NCI-H1436 (cell line): ENCODE data around the gene AOAH.
"Not testable (repeated sequence)": the region's sequence is repeated elsewhere in the genome, so short reads cannot be mapped to it uniquely, and the experiment has no call there.

ENCODE experiments used
- DNase-seq: peaks from one replicate; lab custom pipeline; 2025; lab: John Stamatoyannopoulos, UW

The AOAH gene

DNA sequence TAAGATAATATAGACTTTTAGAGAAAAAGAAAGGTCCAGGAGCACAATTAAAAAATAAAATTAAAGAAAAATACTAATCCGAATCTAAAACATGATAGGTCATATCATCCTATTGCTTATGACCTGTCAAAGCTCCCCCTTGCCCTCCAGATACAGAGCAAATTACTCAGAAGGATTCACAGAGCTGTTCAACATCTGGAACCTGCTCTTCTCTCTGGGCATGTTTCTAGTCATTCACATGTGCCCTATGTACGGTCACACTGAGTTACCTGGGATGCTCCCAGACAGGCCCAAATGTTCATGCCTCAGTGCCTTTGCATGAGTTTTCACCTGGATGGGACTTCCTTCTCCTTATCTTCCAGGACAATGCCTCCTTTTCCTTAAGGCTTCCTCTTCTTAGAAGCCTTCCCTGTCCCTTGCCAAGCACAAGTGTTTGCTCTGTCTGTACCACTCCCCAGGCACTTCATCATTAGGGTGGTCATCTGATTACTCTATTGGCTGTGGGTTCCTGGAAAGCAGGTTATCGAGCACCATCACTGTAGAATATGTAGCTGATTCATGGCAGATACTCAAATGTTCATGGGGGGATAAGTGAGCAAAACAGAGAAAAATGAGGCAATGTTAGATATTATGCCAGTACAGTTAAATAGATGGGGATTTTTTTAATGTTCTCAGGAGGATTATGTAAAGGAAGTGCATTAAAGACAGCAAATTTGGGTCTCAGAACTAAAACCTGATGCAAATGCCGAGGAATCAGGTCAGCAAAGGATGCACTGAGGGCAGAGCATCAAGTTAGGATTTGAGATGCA lies 12.0 kb upstream of the AOAH start:
- no peak for DNase-seq

DNA sequence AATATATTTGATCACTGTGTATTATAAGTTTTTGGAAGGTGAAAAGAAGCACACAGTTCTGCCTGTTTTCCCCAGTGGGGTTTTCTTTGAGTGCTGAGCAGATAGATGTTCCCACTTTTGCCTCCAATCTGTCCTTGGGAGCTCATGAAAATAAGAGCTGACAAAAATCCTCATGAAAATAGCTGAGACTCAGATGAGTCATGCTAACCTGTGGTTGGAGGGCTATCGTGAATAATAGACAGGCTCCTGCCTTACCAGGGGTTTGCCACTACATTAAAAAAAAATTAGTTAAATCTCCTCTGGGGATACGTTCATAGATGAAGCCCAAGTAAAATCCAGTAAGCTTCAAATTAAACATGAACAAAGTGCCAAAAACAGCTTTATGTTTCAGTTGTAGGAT lies 10.9 kb upstream of the AOAH start:
- no peak for DNase-seq

DNA sequence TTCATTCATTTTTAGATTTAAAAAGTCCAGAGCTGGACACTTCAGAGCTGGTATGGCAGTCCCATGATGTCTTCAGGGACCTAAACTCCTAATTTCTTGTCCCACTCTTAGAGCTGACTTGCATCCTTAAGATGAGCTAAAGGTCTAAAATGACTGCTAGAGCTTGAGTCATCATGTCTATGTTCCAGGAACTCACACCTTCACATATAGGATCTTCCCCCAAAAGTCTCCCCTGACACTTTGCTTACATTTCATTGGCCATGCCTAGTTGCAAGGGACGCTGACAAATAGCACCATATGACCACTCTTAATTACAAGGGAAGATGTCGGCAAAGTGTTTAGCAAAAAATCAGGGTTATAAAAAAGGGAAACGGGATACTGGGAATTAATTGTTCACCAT lies 10.4 kb upstream of the AOAH start:
- no peak for DNase-seq

DNA sequence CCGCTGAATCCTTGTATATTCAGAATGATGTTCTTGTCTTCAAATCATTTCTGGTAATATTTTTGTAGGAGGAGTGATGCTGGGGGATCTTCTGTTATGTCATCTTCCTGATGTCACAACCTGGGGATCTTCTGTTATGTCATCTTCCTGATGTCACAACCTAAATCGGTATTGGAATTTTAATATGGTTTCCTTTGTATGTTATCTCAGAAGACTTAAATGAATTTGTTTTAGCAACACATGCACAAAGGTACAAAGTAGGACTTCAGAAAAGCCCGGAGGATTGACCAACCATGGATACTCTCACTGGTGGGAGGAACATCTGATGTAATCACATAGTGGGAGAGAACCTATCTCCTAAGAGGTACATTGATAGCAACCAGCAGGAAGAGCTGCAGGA lies 9.1 kb upstream of the AOAH start:
- DNase-seq, result no peak

DNA sequence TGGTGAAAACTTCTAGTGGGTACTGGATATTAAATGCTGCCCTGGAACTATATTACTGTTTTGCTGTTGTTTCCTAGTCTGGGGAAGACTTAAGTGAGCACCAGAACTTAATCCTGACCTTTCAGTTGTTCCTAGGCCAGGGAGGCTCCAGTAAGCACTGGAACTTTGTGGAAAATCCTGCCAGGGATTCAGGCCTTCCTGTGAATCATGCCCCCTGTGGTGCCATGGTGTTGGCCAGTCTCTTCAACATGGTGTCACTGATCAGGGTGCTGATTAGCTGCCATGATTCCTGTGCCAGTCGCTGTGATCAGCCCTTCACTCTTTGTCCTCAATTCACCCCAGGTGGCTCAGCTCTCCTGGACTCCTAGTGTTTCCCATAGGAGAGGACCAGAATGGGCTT lies 8.5 kb upstream of the AOAH start:
- no peak for DNase-seq

DNA sequence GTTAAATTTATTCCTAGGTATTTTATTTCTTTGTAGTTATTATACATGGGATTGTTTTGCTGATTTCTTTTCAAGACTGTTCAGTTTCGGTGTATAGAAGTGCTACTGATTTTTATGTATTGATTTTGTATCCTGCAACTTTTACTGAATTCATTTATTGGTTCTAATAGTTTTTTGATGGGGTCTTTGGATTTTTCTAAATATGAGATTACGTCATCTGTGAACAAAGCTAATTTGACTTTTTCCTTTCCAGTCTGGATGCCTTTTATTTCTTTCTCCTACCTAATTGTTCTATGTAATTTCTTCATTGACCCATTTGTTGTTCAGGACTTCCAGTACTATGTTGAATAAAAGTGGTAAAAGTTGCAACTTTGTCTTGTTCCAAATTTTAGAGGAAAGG lies 5.8 kb upstream of the AOAH start:
- no peak for DNase-seq

DNA sequence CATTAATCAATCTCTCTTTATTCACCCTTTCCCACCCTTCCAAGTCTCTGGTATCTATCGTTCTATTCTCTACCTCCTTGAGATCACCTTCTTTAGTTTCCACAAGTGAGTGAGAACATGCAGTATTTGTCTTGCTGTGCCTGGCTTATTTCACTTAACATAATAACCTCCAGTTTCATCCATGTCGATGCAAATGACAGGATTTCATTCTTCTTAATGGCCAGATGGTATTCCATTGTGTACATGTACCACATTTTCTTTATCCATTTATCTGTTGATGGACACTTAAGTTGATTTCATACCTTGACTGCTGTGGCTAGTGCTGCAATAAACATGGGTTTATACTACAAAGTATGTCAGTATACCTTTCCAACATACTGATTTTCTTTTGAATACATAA lies 3.8 kb upstream of the AOAH start:
- DNase-seq, result no peak

DNA sequence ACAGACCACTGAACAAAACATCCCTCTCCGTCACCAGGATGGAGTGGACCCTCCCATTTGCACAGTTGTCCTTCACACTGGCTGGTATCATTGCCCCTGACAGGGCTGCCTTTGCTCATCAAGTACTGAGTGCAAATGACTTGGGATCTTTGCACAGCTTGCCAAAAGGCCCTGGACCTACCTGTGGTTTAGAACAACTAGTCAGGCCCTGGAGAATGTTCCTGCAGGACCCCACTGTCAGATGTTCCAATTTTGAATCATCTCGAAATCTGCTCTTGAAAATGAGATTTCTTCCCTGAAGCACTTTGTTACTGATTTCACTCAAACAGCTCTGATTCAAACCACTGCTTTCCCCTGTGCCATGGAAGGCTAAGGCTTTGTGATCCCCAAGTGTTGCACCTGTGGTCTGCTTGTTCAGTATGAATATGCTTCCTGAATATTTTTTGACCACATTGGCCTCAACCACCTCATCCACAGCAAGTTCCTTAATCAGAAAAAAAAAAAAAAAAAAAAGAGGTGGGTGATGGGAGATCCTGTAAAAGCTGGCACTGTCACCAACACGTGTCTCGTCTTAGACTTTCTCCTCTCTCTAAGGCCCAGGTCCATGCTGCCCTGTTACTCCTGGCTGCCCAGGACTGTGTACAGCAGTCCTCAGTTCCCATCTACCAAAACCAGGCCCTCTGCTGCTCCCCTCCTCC lies 2.7 kb upstream of the AOAH start:
- DNase-seq, result no peak

DNA sequence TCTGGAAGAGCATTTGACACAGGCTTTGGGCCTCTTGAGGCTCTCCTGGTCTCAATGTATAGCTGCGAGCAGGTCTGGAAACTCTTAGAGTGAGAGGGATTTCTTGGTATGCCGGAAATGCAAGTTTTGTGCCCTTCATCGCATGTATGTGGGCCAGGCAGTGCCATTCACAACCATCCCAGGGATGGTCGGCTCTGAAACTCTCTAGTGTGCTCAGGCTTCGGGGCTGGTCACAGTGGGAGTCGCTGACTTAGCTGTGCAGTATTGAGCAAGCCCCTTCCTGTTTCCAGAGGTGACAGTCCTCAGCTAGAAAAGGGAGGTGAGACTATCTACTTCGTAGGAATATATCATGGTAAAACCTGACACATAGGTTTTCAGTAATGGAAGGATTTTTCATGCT lies 2.0 kb upstream of the AOAH start:
- DNase-seq, result no peak

DNA sequence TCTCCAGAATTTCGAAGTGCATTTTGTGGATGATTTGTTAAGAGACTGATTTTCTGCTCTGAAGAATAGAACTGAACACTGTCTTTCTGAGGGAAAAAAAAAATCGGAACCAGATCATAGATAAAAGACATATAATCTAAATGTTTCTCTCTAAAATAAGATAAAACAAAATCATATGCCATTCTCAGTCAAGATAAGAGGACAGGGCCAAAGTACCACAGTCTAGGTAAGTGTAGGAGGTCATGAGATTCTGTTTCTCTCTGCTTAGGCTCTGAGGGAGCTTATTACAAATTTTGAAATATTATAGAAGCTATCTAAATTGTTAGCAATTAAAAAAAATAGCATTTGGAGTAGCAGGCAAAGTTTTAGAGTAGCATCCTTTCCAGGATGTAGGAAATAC lies 702 bp upstream of the AOAH start:
- no peak for DNase-seq

DNA sequence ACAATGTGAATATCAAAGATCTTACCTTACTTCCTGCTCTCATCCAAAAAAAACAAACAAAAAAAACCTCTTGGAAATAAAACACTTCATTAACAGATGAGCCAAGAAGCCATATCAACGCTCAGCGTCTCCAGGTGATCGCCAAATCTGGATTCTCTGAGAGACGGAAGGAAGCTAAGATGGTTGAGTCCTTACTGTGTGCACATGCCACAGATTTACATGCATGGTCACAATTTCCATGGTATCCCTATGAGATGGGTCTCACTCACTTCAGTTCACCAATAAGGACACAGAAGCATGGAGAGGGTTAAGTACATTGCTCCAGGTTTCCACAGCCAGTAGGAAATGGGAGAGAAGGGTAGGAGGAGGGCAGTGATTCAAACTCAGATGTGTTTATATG lies 1.0 kb downstream of the AOAH start:
- DNase-seq, result no peak

DNA sequence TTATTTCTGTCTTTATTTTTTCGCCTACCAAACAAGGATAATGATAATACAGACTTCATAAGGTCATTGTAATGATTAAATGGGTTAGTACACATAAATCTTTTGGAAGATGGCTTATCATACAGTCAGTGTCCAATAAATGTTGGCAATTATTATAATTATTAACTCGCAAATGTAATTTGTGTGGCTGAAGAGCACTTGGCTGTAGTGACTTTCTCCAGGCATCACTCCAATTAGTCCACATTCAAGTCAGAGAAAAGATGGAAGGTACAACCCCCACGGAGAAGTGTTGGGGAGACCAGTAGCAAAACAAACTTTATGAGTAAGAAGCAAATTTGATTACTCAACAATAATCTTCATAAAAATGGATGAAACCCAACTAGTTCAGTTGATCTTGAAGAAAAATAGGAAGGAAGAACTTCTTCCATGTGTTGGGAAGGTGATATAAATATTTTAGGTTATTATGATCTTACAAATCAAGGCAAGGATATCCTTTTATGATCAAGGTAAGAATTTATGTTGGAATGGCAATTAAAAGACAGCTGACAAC lies 5.1 kb downstream of the AOAH start:
- DNase-seq, result no peak

DNA sequence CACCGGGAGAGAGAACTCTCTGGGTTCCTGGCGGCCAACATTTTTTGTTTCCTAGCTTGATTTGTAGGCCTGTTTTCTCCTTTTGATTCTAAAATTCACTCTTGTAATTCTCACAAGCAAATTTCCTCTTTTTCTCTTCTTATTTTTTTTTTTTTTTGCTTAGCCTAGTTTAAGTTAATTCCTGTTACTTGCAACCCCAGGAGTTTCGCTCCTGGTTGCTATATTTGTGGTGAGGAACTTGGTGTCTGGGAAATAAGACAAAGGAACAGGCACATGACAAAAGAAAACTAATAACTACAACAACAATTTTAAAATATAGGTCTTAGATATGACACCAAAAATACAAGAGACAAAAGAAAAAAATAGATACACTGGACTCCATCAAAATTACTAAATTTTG lies 6.7 kb downstream of the AOAH start:
- DNase-seq, result no peak

DNA sequence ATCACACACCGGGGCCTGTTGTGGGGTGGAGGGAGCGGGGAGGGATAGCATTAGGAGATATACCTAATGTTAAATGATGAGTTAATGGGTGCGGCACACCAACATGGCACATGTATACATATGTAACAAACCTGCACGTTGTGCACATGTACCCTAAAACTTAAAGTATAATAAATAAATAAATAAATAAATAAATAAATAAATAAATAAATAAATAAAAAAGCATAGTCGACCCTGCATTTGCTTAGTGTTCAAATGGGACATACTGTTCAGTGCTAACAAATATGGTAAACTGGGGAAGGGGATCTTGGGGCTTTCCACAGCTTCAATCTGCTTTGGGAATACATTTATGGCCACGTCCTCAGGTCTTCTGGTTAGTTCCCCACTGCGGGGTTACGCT lies 7.5 kb downstream of the AOAH start:
- DNase-seq, result not testable (repeated sequence)

DNA sequence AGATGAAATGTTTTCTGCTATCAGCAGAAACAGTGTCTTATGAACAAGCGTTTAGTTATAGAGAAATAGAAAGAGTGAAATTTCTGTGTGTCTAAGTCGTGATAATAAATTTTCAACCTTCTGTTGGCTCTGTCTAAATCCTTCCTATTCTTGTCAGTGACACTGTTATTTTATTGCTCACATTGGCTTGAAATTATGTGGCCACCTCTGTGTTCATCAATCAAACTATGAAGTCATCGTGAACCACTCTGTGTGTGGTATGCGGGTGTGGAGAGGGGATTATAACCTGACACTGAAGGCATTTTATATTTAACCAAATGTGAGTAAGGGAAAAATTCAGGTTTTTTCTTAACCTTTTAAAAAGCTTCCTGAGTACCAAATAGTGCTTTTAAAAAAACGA lies 12.3 kb downstream of the AOAH start:
- DNase-seq, result no peak

DNA sequence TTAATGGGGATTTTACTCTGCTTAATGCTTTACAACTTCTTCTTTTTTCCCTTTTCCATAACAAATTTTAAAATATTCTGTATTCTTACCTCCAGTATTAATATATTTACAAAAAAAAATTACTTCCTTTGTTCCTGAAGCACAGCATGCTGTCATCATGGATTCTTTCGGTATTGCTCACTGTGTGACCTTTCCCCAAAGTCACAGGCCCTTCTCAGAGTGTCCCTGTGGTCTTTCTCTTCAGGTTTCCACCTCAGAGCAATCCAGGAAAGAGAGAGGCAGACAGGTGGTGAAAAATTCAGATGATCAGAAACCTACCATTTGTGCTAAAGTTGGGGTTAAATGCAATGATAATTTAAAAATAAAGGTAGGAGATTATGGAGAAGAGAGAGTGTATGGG lies 13.0 kb downstream of the AOAH start:
- no peak for DNase-seq

DNA sequence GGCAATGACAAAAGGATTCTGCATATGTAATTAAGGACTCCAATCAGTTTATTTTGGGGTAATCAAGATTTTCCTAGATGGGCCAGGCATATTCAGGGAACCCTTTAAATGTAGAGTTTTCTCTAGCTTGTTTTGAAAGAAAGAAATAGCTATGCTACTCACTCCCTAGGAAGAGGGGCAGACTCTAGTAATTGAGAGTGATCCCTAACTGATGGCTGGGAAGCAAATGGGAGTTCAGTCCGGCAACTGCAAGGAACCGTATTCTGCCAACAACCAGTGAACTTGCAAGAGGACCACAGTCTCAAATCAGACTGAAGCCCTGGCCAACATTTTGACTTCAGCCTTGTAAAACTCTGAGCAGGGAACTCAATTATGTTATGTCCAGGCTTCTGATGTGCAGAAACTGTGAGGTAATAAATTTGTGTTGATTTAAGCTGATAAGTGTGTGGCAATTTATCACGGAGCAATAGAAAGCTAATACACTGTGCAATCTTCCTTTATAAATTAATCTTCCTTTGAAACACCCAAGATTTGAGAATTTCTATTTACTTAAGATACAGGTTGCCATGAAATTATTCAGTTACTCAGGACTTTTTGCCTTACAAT lies 14.0 kb downstream of the AOAH start:
- no peak for DNase-seq

DNA sequence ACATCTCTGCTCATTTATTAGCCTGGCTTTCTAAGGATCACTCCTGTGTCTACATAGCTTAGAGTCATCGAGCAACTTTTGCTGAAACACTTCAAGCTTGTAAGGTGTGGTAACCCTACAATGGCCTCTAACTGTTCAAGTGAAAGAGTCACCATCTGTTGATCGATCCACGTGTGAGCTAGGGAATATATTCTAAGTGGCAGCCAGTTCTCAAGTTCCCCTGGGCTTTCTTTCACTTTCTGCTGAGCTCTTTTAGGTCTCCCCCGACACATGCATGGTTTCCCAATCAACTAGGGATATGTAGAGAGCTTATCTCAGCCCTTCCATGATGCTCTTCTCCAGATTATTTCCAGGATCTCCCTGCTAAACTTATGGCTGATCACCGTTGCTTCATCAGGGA lies 15.5 kb downstream of the AOAH start:
- DNase-seq, result no peak

DNA sequence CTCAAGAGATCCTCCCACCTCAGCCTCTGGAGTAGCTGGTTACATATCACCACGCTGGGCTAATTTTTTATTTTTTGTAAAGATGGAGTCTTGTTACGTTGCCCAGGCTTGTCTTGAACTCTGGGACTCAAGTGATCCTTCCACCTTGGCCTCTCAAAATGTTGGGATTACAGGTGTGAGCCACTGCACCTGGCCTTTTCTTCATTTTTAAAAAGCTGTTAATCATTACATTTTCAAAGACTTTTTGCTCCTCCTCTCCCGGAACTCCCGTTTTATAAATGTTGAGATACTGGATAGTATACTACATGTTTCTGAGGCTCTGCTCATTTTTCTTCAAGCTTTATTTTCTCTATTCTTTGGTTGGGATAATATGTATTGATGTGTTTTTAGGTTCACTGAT lies 16.4 kb downstream of the AOAH start:
- no peak for DNase-seq

DNA sequence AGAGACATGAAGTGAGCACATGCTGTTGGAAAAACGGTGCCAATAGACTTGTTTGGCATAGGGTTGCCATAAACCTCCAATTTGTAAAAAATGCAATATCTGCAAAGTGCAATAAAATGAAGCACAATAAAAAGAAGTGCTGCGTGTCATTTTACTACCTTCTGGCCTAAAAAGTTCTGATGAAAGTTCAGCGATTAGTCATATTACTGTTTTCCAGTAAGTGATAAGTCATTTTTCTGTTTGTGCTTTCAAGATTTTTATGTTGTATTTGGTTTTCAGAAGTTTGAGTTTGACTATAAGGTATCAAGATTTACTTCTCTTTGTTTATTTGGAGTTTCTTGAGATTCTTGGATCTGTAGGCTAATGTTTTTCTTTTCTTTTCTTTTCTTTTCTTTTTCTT lies 16.8 kb downstream of the AOAH start:
- DNase-seq, result no peak

DNA sequence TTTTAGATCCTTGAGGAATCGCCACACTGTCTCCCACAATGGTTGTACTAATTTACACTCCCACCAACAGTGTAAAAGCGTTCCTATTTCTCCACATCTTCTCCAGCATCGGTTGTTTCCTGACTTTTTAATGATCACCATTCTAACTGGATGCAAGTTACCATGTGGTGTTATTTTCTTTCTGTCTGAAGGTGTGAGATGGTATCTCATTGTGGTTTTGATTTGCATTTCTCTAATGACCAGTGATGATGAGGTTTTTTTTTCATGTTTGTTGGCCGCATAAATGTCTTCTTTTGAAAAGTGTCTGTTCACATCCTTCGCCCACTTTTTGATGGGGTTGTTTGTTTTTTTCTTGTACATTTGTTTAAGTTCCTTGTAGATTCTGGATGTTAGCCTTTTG lies 20.4 kb downstream of the AOAH start:
- not testable (repeated sequence) for DNase-seq

DNA sequence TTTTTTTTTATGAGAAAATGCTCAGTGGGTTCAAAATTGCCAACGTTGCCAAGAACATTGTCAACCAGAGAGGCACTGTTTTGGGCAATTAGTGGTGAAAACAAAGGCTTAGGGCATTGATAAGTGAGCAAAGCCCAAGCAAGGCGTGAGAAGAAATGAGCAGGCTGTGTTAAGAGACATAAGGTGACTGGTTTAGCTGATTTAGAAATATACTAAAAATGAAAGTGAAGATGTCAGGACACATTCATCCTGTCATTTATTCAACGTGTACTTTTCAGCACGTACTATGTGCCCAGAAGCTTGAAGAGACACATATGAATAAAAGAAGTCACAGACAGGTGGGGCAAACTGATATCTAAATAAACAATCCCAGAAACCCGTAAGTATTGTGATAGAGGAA lies 31.8 kb downstream of the AOAH start:
- DNase-seq, result no peak

DNA sequence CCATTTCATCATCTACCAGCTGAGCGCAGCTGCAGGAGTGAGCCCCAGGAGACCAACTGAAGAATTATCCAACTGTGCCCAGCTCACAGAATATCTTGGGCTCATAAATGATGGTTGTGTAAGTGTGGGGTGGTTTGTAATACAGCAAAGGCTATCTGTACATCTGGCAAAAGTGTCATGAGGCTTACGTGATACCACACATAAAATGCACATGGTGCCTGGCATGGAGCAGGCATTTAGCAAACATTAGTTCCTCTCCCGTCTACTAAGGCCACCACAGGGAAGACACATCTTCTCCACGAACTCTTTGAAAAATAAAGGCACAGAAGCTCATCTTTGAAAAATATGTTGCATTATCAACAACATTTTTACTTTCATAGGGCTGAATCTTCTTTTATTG lies 32.3 kb downstream of the AOAH start:
- DNase-seq, result no peak
